B cell (primary cell): ENCODE results near the gene HAGHL.

Experiments
- CTCF ChIP-seq: fragments of 200-600 bp; IDR thresholded peaks from one replicate; pipeline ENCODE4 v1.8.0; 2022; ENCODE audit warnings: antibody characterized with exemption, mild to moderate bottlenecking
- EZH2 ChIP-seq: IDR thresholded peaks from 2 replicates; pipeline ENCODE4 v1.6.1; 2012; ENCODE audit warnings: borderline replicate concordance, low read depth, mild to moderate bottlenecking, moderate library complexity, low read length; ENCODE audit not compliant: insufficient read depth, poor library complexity, severe bottlenecking

GRCh38 chr16:715477-716199 lies 11.3 kb upstream of the HAGHL start:
- peak; percentile 12 for TF ChIP-seq CTCF
- TF ChIP-seq EZH2 = no peak
